GM12878 (cell line): Measurements from ENCODE around the gene METAP1. TPM values are rescaled to one million over a fixed set of nuclear protein-coding genes. Genes with fewer than 3 reads are reported as not detected.

Experiments used
- ATAC-seq: fragments of 200-7000 bp; cut with Tn5 transposase; 3 replicates; pipeline ENCODE4 v1.9.1; 2020; ENCODE audit warnings: mild to moderate bottlenecking, moderate library complexity
- BruUV-seq: library from RNA; stranded (reverse); fragments of 400-500 nt; replicated peaks from 2 replicates; lab custom pipeline; 2021; lab: Mats Ljungman, UMichigan
- CTCF ChIA-PET: fragments of 300-600 bp; sonication (Branson Sonifier 250); formaldehyde crosslinking; extraction: SDS; loops from one replicate; lab custom pipeline; 2021; ENCODE audit warnings: inconsistent platforms; lab: Yijun Ruan, JAX
- POLR2A ChIA-PET: fragments of 350-600 bp; formaldehyde crosslinking; extraction: SDS; loops from one replicate; lab custom pipeline; 2021; ENCODE audit warnings: inconsistent platforms; lab: Charles Lee
- RAD21 ChIA-PET: fragments of 300-600 bp; sonication (Branson Sonifier 250); formaldehyde crosslinking; loops from one replicate; lab custom pipeline; 2023; ENCODE audit warnings: antibody characterized with exemption; ENCODE audit not compliant: unreplicated experiment; lab: Charles Lee
- SMC1A ChIA-PET: fragments of 300-600 bp; sonication (Branson Sonifier 250); formaldehyde crosslinking; loops from one replicate; lab custom pipeline; 2023; ENCODE audit not compliant: unreplicated experiment, uncharacterized antibody; lab: Charles Lee
- DNase-seq: peaks from one replicate; pipeline ENCODE4 v3.0.0-alpha.2; 2011; ENCODE audit warnings: low read depth, low spot score
- FAIRE-seq: peaks from 3 replicates; lab custom pipeline; 2011; peaks lifted over from hg19 to GRCh38; lab: Jason Lieb, UNC
- H2AFZ ChIP-seq: 2 replicates; pipeline ENCODE4 v1.6.0; 2011; ENCODE audit warnings: low read depth, low read length, control low read depth; ENCODE audit not compliant: control insufficient read depth
- H3K27ac ChIP-seq: 2 replicates; pipeline ENCODE4 v1.5.1; 2011; ENCODE audit warnings: control low read depth; ENCODE audit not compliant: control insufficient read depth, insufficient read depth
- H3K27me3 ChIP-seq, 2 experiments: replicated peaks in 1 of 2; 2 replicates each; pipeline versions ENCODE4 v1.6.0 to v1.6.1; 2011; ENCODE audit warnings: low read length in 1 of 2; ENCODE audit not compliant: control insufficient read depth in 2 of 2, insufficient read depth in 2 of 2
- H3K36me3 ChIP-seq, 2 experiments: 2 replicates each; pipeline ENCODE4 v1.5.1; 2011; ENCODE audit warnings: low read length in 1 of 2; ENCODE audit not compliant: control insufficient read depth in 2 of 2, insufficient read depth in 2 of 2
- H3K4me1 ChIP-seq: 2 replicates; pipeline ENCODE4 v1.6.1; 2011; ENCODE audit warnings: mild to moderate bottlenecking, low read length, moderate library complexity, mixed read lengths; ENCODE audit not compliant: control insufficient read depth, insufficient read depth
- H3K4me2 ChIP-seq: 2 replicates; pipeline ENCODE4 v1.6.0; 2011; ENCODE audit warnings: control low read depth; ENCODE audit not compliant: control insufficient read depth, insufficient read depth
- H3K4me3 ChIP-seq: fragments of 200-600 bp; sonication (generic); 2 replicates; pipeline ENCODE4 v1.5.1; 2016
- H3K79me2 ChIP-seq: 2 replicates; pipeline ENCODE4 v1.6.0; 2011; ENCODE audit warnings: low read length; ENCODE audit not compliant: control insufficient read depth, insufficient read depth
- H3K9ac ChIP-seq: 2 replicates; pipeline ENCODE4 v1.8.0; 2011; ENCODE audit warnings: low read length, control low read depth, mixed read lengths; ENCODE audit not compliant: control insufficient read depth, insufficient read depth
- H3K9me3 ChIP-seq: replicated peaks from 3 replicates; pipeline ENCODE4 v1.5.1; 2011; ENCODE audit warnings: mild to moderate bottlenecking, low read length; ENCODE audit not compliant: control insufficient read depth, insufficient read depth
- H4K20me1 ChIP-seq: 2 replicates; pipeline ENCODE4 v1.6.0; 2011; ENCODE audit not compliant: control insufficient read depth, insufficient read depth
- BCL11A ChIP-seq: IDR thresholded peaks from 2 replicates; pipeline ENCODE4 v1.6.1; 2011; ENCODE audit warnings: low read depth, low read length
- IKZF1 ChIP-seq: fragments of 450-650 bp; conservative IDR thresholded peaks from 2 replicates; pipeline ENCODE4 v1.6.1; 2017; ENCODE audit warnings: antibody characterized with exemption, mild to moderate bottlenecking
- IKZF2 ChIP-seq, 2 experiments: fragments of 450-650 bp; IDR thresholded peaks; 2 replicates each; pipeline ENCODE4 v1.6.1; 2017; ENCODE audit warnings: mild to moderate bottlenecking in 2 of 2, moderate library complexity in 2 of 2
- NBN ChIP-seq: fragments of 450-650 bp; IDR thresholded peaks from 2 replicates; pipeline ENCODE4 v1.6.1; 2016
- NFYB ChIP-seq: IDR thresholded peaks from 2 replicates; pipeline ENCODE4 v1.6.1; 2011; ENCODE audit warnings: low read depth, mild to moderate bottlenecking, low read length, improper control_type of control experiment, moderate library complexity; ENCODE audit not compliant: insufficient read depth
- SPI1 ChIP-seq: IDR thresholded peaks from 2 replicates; pipeline ENCODE4 v1.6.1; 2011; ENCODE audit warnings: low read depth, mild to moderate bottlenecking, low read length, moderate library complexity, borderline replicate concordance; ENCODE audit not compliant: insufficient read depth
- WGBS: methylation state at CpG from one replicate; pipeline ENCODE4 v1.1.6; 2016; ENCODE audit warnings: low lambda C conversion rate; ENCODE audit not compliant: insufficient replicate concordance, insufficient coverage; ENCODE audit errors: missing lambda C conversion rate; 5-methylcytosine and 5-hydroxymethylcytosine counted together
- in situ Hi-C: fragments of 300-500 bp; cut with MboI; formaldehyde crosslinking; loops from 9 replicates; pipeline ENCODE4 v1.14.3; 2018; ENCODE audit warnings: mixed read lengths
- intact Hi-C: fragments of 100-400 bp; cut with micrococcal nuclease; formaldehyde crosslinking; loops from one replicate; pipeline ENCODE4 v1.14.2; 2022; ENCODE audit not compliant: unreplicated experiment
- polyA plus RNA-seq, 11 experiments: library from polyadenylated mRNA; depleted of rRNA in 4 of 11; unstranded in 6 of 11; stranded (reverse) in 5 of 11; fragments of >200 nt; fragmentation: Nextera tagmentation in 4 of 11; fragmentation: Illumina TruSeq in 1 of 11; extraction: Ambion mirVana in 4 of 11; extraction: Trizol in 1 of 11; gene quantifications; 1 replicate in 1 of 11; 2 replicates in 10 of 11; pipeline versions ENCODE4 v1.2.1 to v1.2.3, GENCODE V29; 2011 to 2016; ENCODE audit warnings: inconsistent platforms in 2 of 11, missing spikeins in 2 of 11, low read depth in 1 of 11
- total RNA-seq, 4 experiments: library from RNA; depleted of rRNA in 3 of 4; stranded (reverse); fragments of >200 nt in 3 of 4; fragmentation: Illumina TruSeq in 1 of 4; extraction: Trizol in 1 of 4; gene quantifications; 2 replicates each; pipeline versions ENCODE4 v1.2.1 to v1.2.3, GENCODE V29; 2013 to 2021
- TF ChIP-seq, protein P1 (sequence below): fragments of 450-650 bp; formaldehyde crosslinking; IDR thresholded peaks from 2 replicates; pipeline ENCODE4 v1.5.0; 2022; ENCODE audit warnings: mild to moderate bottlenecking, missing genetic modification characterization
- TF ChIP-seq, protein P2 (sequence below): IDR thresholded peaks from 2 replicates; pipeline ENCODE4 v1.6.1; 2012; ENCODE audit warnings: low read depth, low read length, improper control_type of control experiment

The METAP1 gene
- total and polyA plus RNA-seq, 10 of the 15 experiments (the other 5 are each of a cell fraction or from before 2014, with no cell fraction given) = 22.7 to 71.4 (median 45.1) TPM

DNA sequence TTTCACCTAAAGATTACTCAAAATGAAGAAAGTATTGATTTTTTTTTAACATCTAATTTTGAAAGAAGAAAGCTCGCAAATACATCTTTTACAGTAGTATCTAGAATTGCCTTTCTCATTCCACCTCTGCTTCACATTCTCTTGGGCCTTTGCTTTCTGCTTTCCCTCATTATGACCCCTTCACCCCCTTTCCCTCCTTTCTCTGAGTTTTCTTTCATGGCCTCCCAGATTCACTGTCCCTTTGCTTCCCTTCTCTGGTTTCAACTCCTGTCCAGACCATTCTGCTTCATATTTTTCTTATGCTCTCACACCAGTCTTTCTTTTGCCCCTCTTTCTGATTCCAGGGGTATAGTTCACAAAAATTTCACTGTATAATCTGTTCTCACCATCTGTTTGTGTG, 64.0 kb downstream of the METAP1 start:
- SMC1A ChIA-PET = interaction anchor here (1.6 to 8.3 kb wide), 2 partner anchors 63 to 592 kb away, joined by 3 to 166 read pairs; partner anchors contain the start of gene METAP1
- Histone ChIP-seq H3K4me1 (peaks cover 12% of the 10 kb centered on the region), H3K27me3 (no peaks in the 10 kb centered on the region)
- DNase-seq = no peak
- TF ChIP-seq IKZF1 = no peak
- TF ChIP-seq, protein P1, sequence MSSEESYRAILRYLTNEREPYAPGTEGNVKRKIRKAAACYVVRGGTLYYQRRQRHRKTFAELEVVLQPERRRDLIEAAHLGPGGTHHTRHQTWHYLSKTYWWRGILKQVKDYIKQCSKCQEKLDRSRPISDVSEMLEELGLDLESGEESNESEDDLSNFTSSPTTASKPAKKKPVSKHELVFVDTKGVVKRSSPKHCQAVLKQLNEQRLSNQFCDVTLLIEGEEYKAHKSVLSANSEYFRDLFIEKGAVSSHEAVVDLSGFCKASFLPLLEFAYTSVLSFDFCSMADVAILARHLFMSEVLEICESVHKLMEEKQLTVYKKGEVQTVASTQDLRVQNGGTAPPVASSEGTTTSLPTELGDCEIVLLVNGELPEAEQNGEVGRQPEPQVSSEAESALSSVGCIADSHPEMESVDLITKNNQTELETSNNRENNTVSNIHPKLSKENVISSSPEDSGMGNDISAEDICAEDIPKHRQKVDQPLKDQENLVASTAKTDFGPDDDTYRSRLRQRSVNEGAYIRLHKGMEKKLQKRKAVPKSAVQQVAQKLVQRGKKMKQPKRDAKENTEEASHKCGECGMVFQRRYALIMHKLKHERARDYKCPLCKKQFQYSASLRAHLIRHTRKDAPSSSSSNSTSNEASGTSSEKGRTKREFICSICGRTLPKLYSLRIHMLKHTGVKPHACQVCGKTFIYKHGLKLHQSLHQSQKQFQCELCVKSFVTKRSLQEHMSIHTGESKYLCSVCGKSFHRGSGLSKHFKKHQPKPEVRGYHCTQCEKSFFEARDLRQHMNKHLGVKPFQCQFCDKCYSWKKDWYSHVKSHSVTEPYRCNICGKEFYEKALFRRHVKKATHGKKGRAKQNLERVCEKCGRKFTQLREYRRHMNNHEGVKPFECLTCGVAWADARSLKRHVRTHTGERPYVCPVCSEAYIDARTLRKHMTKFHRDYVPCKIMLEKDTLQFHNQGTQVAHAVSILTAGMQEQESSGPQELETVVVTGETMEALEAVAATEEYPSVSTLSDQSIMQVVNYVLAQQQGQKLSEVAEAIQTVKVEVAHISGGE (CRISPR knock-in tag) = no peak
- no peak for TF ChIP-seq NFYB
- TF ChIP-seq NBN = no peak
- TF ChIP-seq IKZF2 (IDR thresholded peaks at IDR 0.05) = no peak
- no peak for TF ChIP-seq BCL11A
- TF ChIP-seq, protein P2, sequence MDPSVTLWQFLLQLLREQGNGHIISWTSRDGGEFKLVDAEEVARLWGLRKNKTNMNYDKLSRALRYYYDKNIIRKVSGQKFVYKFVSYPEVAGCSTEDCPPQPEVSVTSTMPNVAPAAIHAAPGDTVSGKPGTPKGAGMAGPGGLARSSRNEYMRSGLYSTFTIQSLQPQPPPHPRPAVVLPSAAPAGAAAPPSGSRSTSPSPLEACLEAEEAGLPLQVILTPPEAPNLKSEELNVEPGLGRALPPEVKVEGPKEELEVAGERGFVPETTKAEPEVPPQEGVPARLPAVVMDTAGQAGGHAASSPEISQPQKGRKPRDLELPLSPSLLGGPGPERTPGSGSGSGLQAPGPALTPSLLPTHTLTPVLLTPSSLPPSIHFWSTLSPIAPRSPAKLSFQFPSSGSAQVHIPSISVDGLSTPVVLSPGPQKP = no peak
- no peak for TF ChIP-seq SPI1
- TF ChIP-seq, all 136 proteins: peak for 0
- 100% methylated on average over 1 of the region's 1 CpG for WGBS
- Histone ChIP-seq H2AFZ (no peak overlapping the region), H3K79me2 (no peaks in the 10 kb centered on the region), H3K36me3 (peaks cover 0 to 18% of the 10 kb centered on the region in 2 experiments; a peak in 3 of 4 replicates), H3K9me3 (no peaks in the 10 kb centered on the region), H3K27ac (no peak overlapping the region), H3K4me2 (no peak overlapping the region), H3K9ac (no peak overlapping the region), H3K4me3 (no peak overlapping the region), H4K20me1 (no peaks in the 10 kb centered on the region)
- ChIA-PET POLR2A (interaction anchor here (0.7 kb wide), 1 partner anchor 57 kb away, joined by 7 read pairs; no protein-coding TSS in a partner anchor), CTCF (interaction anchor here (9.2 kb wide), 1 partner anchor 59 kb away, joined by 287 read pairs; the partner anchor contains the start of gene METAP1), RAD21 (interaction anchor here (3.2 kb wide), 1 partner anchor 64 kb away, joined by 16 read pairs; the partner anchor contains the start of gene METAP1)
- in situ Hi-C loops (loop anchor here (10.0 kb wide), 1 partner anchor 915 kb away; the partner anchor contains the start of gene STPG2), intact Hi-C loops (loop anchor here (5.0 to 10.0 kb wide), 3 partner anchors 122 to 907 kb away; partner anchors contain the start of gene TSPAN5)
- BruUV-seq = no TSS peak
- FAIRE-seq (no peak), ATAC-seq (no peak)
